Ascending aorta (tissue), 2 donors: ENCODE data around the gene HCRTR1. TPM values are rescaled to one million over a fixed set of nuclear protein-coding genes. Genes with fewer than 3 reads are reported as not detected.

ENCODE experiments used
- DNase-seq, 2 donors: peaks; one replicate each; pipeline ENCODE4 v3.0.0-alpha.2; 2019; ENCODE audit warnings: low spot score in 2 of 2
- H3K27ac ChIP-seq, 2 donors: fragments of 200-600 bp; sonication (generic); one replicate each; pipeline ENCODE4 v1.5.1; 2016 to 2017; ENCODE audit warnings: mild to moderate bottlenecking in 1 of 2
- H3K27me3 ChIP-seq: fragments of 200-600 bp; sonication (generic); one replicate; pipeline ENCODE4 v1.5.1; 2017
- H3K36me3 ChIP-seq, 2 donors: fragments of 200-600 bp; sonication (generic); one replicate each; pipeline ENCODE4 v1.5.1; 2016
- H3K4me1 ChIP-seq, 2 donors: fragments of 200-600 bp; sonication (generic); one replicate each; pipeline ENCODE4 v1.5.1; 2016 to 2017; ENCODE audit warnings: mild to moderate bottlenecking in 1 of 2
- H3K4me3 ChIP-seq, 2 donors: fragments of 200-600 bp; sonication (generic); one replicate each; pipeline ENCODE4 v1.5.1; 2016 to 2017; ENCODE audit warnings: mild to moderate bottlenecking in 1 of 2
- H3K9me3 ChIP-seq, 2 donors: fragments of 200-600 bp; sonication (generic); one replicate each; pipeline ENCODE4 v1.5.1; 2016
- intact Hi-C: fragments of 100-400 bp; cut with DNase I; formaldehyde crosslinking; loops from one replicate; pipeline ENCODE4 v1.15.1; 2023
- total RNA-seq: library from RNA; depleted of rRNA; stranded (reverse); fragments of >200 nt; gene quantifications from one replicate; pipeline ENCODE4 v1.1.0, GENCODE V29; 2016
- TF ChIP-seq, protein P1 (sequence below), 3 experiments: fragments of 200-600 bp in 2 of 3; fragments of 450-650 bp in 1 of 3; sonication (generic) in 2 of 3; IDR thresholded peaks; one replicate each; pipeline ENCODE4 v1.5.1; 2016 to 2019; ENCODE audit warnings: antibody characterized with exemption in 3 of 3, mild to moderate bottlenecking in 1 of 3, moderate library complexity in 1 of 3

Gene HCRTR1
- total RNA-seq, 1 donor from 2014 or later = not detected

- peak in 1 of 2 donors; percentile 66 for DNase-seq
- peaks cover 25 to 47% of the 10 kb centered on the region in 2 donors for H3K4me1 ChIP-seq
- H3K9me3 ChIP-seq = no peaks in the 10 kb centered on the region
- H3K27ac ChIP-seq = peak overlapping the region; percentile 90 to 91
- intact Hi-C loops = loop anchor here (5.0 kb wide), 1 partner anchor 33 kb away; no protein-coding TSS in a partner anchor
- TF ChIP-seq, protein P1, sequence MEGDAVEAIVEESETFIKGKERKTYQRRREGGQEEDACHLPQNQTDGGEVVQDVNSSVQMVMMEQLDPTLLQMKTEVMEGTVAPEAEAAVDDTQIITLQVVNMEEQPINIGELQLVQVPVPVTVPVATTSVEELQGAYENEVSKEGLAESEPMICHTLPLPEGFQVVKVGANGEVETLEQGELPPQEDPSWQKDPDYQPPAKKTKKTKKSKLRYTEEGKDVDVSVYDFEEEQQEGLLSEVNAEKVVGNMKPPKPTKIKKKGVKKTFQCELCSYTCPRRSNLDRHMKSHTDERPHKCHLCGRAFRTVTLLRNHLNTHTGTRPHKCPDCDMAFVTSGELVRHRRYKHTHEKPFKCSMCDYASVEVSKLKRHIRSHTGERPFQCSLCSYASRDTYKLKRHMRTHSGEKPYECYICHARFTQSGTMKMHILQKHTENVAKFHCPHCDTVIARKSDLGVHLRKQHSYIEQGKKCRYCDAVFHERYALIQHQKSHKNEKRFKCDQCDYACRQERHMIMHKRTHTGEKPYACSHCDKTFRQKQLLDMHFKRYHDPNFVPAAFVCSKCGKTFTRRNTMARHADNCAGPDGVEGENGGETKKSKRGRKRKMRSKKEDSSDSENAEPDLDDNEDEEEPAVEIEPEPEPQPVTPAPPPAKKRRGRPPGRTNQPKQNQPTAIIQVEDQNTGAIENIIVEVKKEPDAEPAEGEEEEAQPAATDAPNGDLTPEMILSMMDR (IDR thresholded peaks at IDR 0.05) = no peak
- H3K4me3 ChIP-seq = no peak overlapping the region
- H3K27me3 ChIP-seq = no peaks in the 10 kb centered on the region
- peaks cover 13 to 20% of the 10 kb centered on the region in 2 donors for H3K36me3 ChIP-seq
Measured at GRCh38 chr1:31625561-31626222, 8.2 kb downstream of the HCRTR1 start.

GRCh38 chr1:31626223-31627207 is 9.0 kb downstream of the HCRTR1 start:
- Histone ChIP-seq H3K27me3 (no peaks in the 10 kb centered on the region), H3K9me3 (no peaks in the 10 kb centered on the region), H3K36me3 (peaks cover 16 to 27% of the 10 kb centered on the region in 2 donors), H3K27ac (peak overlapping the region; percentile 90 to 91), H3K4me3 (no peak overlapping the region), H3K4me1 (peaks cover 25 to 48% of the 10 kb centered on the region in 2 donors)
- intact Hi-C loops = loop anchor here (1.0 to 5.0 kb wide), 2 partner anchors 18 to 34 kb away; partner anchors contain the start of gene PEF1
- TF ChIP-seq, protein P1 (IDR thresholded peaks at IDR 0.05) = no peak
- no peak for DNase-seq

DNA sequence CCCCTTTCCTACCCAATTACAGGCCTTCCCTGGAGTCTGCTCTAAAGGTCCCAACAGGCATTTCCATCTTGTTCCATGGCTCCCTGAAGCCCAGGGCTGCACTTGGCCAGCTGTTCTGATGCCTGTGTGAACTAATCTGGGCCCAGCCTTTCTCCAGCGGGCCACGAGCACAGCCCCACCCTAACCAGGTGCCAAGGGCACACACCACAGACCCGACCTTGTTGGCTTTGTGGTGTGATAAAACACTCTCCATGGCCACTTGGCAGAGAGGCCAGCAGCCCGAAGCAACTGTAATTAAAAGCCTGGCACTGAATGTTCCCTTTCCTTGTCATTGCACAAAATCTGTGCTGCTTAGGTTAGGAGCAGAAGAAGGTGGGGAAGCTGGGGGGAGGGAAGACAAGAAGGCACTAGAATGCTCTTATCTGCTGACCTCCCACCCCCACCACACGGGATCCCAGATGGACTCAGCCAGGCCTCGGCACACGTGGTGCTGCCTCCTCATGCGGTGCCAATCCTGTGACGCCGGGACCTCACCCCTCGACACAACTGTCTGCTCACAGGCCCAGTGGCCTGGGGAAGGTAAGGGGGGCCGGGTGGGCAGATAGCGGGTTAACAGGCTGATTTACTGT is 9.9 kb downstream of the HCRTR1 start:
- Histone ChIP-seq H3K27ac (peak overlapping the region; percentile 90 to 91), H3K36me3 (peaks cover 22 to 36% of the 10 kb centered on the region in 2 donors), H3K27me3 (no peaks in the 10 kb centered on the region), H3K9me3 (no peaks in the 10 kb centered on the region), H3K4me3 (no peak overlapping the region), H3K4me1 (peaks cover 22 to 40% of the 10 kb centered on the region in 2 donors)
- DNase-seq = no peak
- intact Hi-C loops = loop anchor here (1.0 to 5.0 kb wide), 2 partner anchors 17 to 35 kb away; partner anchors contain the start of gene PEF1
- TF ChIP-seq, protein P1 (IDR thresholded peaks at IDR 0.05) = no peak

DNA sequence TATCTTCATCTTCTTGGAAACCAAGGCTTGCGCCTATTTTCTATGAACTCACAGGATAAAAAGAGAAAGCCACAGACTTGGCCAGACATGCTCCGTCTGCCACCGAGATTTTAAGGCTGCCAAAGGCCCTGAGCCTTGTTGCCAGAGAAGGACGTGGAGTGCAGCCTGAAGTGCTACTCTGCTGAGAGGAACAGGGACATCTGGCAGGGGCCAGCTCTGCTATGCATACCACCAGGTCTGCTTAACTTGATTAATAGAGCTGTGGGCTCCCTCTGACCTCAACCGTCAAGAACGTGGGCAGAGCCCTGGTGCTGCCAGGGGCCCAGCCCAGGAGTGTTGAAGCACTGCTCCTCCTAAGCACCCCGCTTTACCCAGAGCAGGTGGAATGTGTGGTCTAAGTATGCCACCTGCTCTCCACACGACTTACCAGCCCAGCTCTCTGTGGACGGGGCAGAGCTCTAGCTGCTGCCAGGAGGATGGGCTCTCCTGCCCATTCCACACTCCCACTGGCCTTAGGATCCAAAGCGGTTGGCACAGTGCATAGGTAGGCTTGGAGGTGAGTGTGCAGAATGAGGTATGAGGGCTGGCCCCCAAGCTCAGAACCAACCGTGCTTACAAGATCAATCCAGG is 10.6 kb downstream of the HCRTR1 start:
- peaks cover 28 to 42% of the 10 kb centered on the region in 2 donors for H3K36me3 ChIP-seq
- H3K4me1 ChIP-seq = peaks cover 22 to 40% of the 10 kb centered on the region in 2 donors
- peak; percentile 62 to 88 for DNase-seq
- intact Hi-C loops = loop anchor here (1.0 to 5.0 kb wide), 2 partner anchors 16 to 36 kb away; partner anchors contain the start of gene PEF1
- TF ChIP-seq, protein P1 (IDR thresholded peaks at IDR 0.05) = no peak
- H3K27ac ChIP-seq = peak overlapping the region; percentile 90 to 91
- no peaks in the 10 kb centered on the region for H3K27me3 ChIP-seq
- H3K9me3 ChIP-seq = no peaks in the 10 kb centered on the region
- H3K4me3 ChIP-seq = no peak overlapping the region
